MM.1S (cell line): Measurements from ENCODE around the gene SMOC2.
"Not testable (repeated sequence)": the region's sequence is repeated elsewhere in the genome, so short reads cannot be mapped to it uniquely, and the experiment has no call there.

Experiments
- DNase-seq: peaks from one replicate; pipeline ENCODE4 v3.0.0-alpha.2; 2015
- H2AFZ ChIP-seq: fragments of 300-600 bp; sonication (generic); 2 replicates; pipeline ENCODE4 v1.6.0; 2016; ENCODE audit warnings: antibody characterized with exemption, low read length
- H3F3A ChIP-seq: fragments of 300-600 bp; sonication (generic); 2 replicates; pipeline ENCODE4 v1.6.1; 2016; ENCODE audit warnings: mild to moderate bottlenecking, antibody characterized with exemption, low read length, moderate library complexity, mixed read lengths; ENCODE audit not compliant: insufficient read depth
- H3K27ac ChIP-seq: fragments of 300-600 bp; sonication (generic); 2 replicates; pipeline ENCODE4 v1.5.1; 2016; ENCODE audit warnings: mild to moderate bottlenecking, low read length
- H3K27me3 ChIP-seq: fragments of 300-600 bp; sonication (generic); replicated peaks from 2 replicates; pipeline ENCODE4 v1.6.0; 2016; ENCODE audit warnings: low read length; ENCODE audit not compliant: insufficient read depth
- H3K36me3 ChIP-seq: fragments of 300-600 bp; sonication (generic); replicated peaks from 2 replicates; pipeline ENCODE4 v1.6.1; 2016; ENCODE audit warnings: mild to moderate bottlenecking, low read length, mixed read lengths; ENCODE audit not compliant: insufficient read depth
- H3K4me1 ChIP-seq: fragments of 300-600 bp; sonication (generic); 2 replicates; pipeline ENCODE4 v1.6.1; 2016; ENCODE audit warnings: low read length, mixed read lengths
- H3K4me2 ChIP-seq: fragments of 300-600 bp; sonication (generic); 2 replicates; pipeline ENCODE4 v1.6.0; 2016; ENCODE audit warnings: low read depth, low read length
- H3K4me3 ChIP-seq: fragments of 300-600 bp; sonication (generic); 2 replicates; pipeline ENCODE4 v1.5.1; 2016; ENCODE audit warnings: low read length, mixed read lengths
- H3K79me2 ChIP-seq: fragments of 300-600 bp; sonication (generic); 2 replicates; pipeline ENCODE4 v1.6.1; 2016; ENCODE audit warnings: mixed run types, low read length, mixed read lengths
- H3K9ac ChIP-seq: fragments of 300-600 bp; sonication (generic); 2 replicates; pipeline ENCODE4 v1.6.1; 2016; ENCODE audit warnings: low read length, mixed read lengths
- H3K9me2 ChIP-seq: fragments of 300-600 bp; sonication (generic); replicated peaks from 2 replicates; pipeline ENCODE4 v1.6.1; 2016; ENCODE audit warnings: mild to moderate bottlenecking, low read length, mixed read lengths; ENCODE audit not compliant: insufficient read depth
- H3K9me3 ChIP-seq: fragments of 300-600 bp; sonication (generic); replicated peaks from 2 replicates; pipeline ENCODE4 v1.6.1; 2016; ENCODE audit warnings: mild to moderate bottlenecking, low read length, mixed read lengths; ENCODE audit not compliant: insufficient read depth
- H4K20me1 ChIP-seq: fragments of 300-600 bp; sonication (generic); 2 replicates; pipeline ENCODE4 v1.6.1; 2016; ENCODE audit warnings: mild to moderate bottlenecking, low read length, moderate library complexity, mixed read lengths; ENCODE audit not compliant: insufficient read depth
- EZH2 ChIP-seq: fragments of 300-600 bp; sonication (generic); optimal IDR thresholded peaks from 2 replicates; pipeline ENCODE3; 2017; ENCODE audit warnings: low read depth, mild to moderate bottlenecking, antibody characterized with exemption, low read length, mixed read lengths
- EZH2phosphoT487 ChIP-seq: fragments of 300-600 bp; sonication (generic); IDR thresholded peaks from 2 replicates; pipeline ENCODE4 v1.6.1; 2018; ENCODE audit warnings: antibody characterized with exemption, low read length
- TF ChIP-seq, protein P1 (sequence below): fragments of 300-600 bp; sonication (generic); IDR thresholded peaks from 2 replicates; pipeline ENCODE4 v1.5.1; 2016; ENCODE audit warnings: antibody characterized with exemption, low read length, mixed read lengths

SMOC2 gene

DNA sequence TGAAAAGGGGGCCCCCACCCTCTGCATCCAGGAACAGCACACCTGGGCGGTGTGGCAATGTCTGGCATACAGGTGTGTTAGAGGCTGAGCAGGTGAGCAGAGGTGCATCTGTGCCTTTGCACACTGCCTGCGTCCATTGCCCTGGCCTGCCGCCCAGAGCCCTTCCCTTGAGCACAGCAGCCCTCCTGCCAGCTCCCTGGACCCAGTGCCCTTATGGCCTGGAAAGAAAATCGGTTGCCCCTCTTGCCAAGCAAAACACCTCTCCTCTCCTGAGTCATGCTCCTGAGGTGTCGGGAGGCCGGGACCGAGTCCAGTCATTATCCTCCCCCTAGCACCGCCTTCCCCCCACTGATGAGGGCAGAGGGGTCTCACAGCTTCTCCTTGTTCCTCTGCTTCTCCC lies 259.9 kb downstream of the SMOC2 start:
- Histone ChIP-seq H3K36me3 (no peaks in the 10 kb centered on the region), H2AFZ (no peak overlapping the region), H3F3A (no peaks in the 10 kb centered on the region), H3K79me2 (no peaks in the 10 kb centered on the region), H4K20me1 (no peaks in the 10 kb centered on the region), H3K9me3 (no peaks in the 10 kb centered on the region), H3K4me1 (no peaks in the 10 kb centered on the region), H3K9me2 (no peaks in the 10 kb centered on the region), H3K4me2 (no peak overlapping the region), H3K27ac (no peak overlapping the region), H3K9ac (no peak overlapping the region), H3K27me3 (no peaks in the 10 kb centered on the region), H3K4me3 (no peak overlapping the region)
- no peak for TF ChIP-seq EZH2
- TF ChIP-seq EZH2phosphoT487 = no peak
- TF ChIP-seq, protein P1, sequence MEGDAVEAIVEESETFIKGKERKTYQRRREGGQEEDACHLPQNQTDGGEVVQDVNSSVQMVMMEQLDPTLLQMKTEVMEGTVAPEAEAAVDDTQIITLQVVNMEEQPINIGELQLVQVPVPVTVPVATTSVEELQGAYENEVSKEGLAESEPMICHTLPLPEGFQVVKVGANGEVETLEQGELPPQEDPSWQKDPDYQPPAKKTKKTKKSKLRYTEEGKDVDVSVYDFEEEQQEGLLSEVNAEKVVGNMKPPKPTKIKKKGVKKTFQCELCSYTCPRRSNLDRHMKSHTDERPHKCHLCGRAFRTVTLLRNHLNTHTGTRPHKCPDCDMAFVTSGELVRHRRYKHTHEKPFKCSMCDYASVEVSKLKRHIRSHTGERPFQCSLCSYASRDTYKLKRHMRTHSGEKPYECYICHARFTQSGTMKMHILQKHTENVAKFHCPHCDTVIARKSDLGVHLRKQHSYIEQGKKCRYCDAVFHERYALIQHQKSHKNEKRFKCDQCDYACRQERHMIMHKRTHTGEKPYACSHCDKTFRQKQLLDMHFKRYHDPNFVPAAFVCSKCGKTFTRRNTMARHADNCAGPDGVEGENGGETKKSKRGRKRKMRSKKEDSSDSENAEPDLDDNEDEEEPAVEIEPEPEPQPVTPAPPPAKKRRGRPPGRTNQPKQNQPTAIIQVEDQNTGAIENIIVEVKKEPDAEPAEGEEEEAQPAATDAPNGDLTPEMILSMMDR = no peak
- no peak for DNase-seq

DNA sequence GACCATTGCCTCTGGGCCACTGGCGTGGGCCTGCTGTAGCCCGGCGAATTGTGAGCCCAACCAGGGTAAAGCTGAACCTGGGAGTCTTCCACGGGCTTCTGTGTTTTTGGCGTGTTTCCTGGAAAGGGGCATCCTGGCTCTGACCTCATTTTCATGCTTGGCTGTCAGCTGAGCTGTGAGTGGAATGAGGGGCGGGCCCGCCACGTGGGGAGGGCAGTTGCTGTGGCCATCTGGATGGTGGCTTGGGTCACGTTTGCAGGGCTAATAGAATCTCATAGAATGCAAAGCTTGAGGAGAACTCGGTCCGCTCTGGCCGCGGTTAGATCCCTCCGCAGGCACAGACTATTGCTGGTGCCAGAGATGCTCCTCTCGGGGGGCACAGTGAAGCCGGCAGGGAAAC lies 263.0 kb downstream of the SMOC2 start:
- no peak overlapping the region for H3K27ac ChIP-seq
- no peaks in the 10 kb centered on the region for H3K4me1 ChIP-seq
- TF ChIP-seq EZH2 = no peak
- no peak for TF ChIP-seq EZH2phosphoT487
- TF ChIP-seq, protein P1 = no peak
- no peak for DNase-seq
- no peaks in the 10 kb centered on the region for H3K9me2 ChIP-seq
- H3K27me3 ChIP-seq = no peaks in the 10 kb centered on the region
- no peak overlapping the region for H3K4me2 ChIP-seq
- H3F3A ChIP-seq = no peaks in the 10 kb centered on the region
- no peak overlapping the region for H3K4me3 ChIP-seq
- H3K36me3 ChIP-seq = no peaks in the 10 kb centered on the region
- no peaks in the 10 kb centered on the region for H3K79me2 ChIP-seq
- no peaks in the 10 kb centered on the region for H3K9me3 ChIP-seq
- H3K9ac ChIP-seq = no peak overlapping the region
- no peaks in the 10 kb centered on the region for H4K20me1 ChIP-seq
- no peak overlapping the region for H2AFZ ChIP-seq

DNA sequence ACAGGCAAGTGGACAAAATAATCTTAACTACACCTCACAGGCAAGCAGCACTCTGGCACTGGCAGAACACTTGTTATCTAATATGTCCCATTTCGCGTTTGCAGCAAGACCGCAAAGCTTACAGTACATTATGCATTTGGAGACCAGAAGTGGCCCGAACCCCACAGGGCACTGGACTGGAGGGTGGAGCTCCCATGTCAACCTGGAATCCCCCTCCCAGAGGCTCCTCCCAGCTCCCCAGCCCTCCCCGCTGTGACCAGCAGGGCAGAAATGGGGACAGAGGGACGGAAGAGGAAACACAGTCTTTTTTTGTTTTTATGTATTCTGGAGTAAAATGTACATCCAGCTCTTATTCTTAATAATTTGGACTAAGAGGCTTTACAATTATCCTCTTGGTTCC lies 263.7 kb downstream of the SMOC2 start:
- H2AFZ ChIP-seq = no peak overlapping the region
- DNase-seq = no peak
- H3K4me1 ChIP-seq = no peaks in the 10 kb centered on the region
- no peak overlapping the region for H3K4me2 ChIP-seq
- no peaks in the 10 kb centered on the region for H3K9me2 ChIP-seq
- TF ChIP-seq, protein P1 = no peak
- TF ChIP-seq EZH2phosphoT487 (no peak), EZH2 (no peak)
- no peaks in the 10 kb centered on the region for H3K9me3 ChIP-seq
- no peaks in the 10 kb centered on the region for H3K36me3 ChIP-seq
- no peaks in the 10 kb centered on the region for H3K79me2 ChIP-seq
- H3K27ac ChIP-seq = no peak overlapping the region
- H3K4me3 ChIP-seq = no peak overlapping the region
- no peaks in the 10 kb centered on the region for H4K20me1 ChIP-seq
- H3K9ac ChIP-seq = no peak overlapping the region
- no peaks in the 10 kb centered on the region for H3F3A ChIP-seq
- no peaks in the 10 kb centered on the region for H3K27me3 ChIP-seq

DNA sequence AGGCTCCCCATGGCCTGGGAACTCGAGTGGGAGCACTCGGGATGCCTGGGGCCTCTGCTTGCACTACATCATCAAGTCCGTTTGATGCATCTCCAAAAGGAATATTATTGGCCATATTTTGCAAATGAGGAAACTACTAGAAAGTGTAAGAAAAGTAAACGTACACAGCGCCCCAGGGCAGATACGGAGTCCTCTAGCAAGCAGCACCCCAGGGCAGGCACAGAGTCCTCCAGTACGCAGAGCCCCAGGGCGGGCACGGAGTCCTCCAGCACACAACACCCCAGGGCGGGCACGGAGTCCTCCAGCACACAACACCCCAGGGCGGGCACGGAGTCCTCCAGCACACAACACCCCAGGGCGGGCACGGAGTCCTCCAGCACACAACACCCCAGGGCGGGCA lies 264.3 kb downstream of the SMOC2 start:
- not testable (repeated sequence) for H2AFZ ChIP-seq, H3K27me3 ChIP-seq, H3K9me2 ChIP-seq, H3K4me1 ChIP-seq, DNase-seq, H3K79me2 ChIP-seq, H3F3A ChIP-seq, H3K36me3 ChIP-seq, H3K9me3 ChIP-seq, H3K27ac ChIP-seq, H4K20me1 ChIP-seq, H3K9ac ChIP-seq, H3K4me2 ChIP-seq, H3K4me3 ChIP-seq
